ENCODE results near the gene HOXC4. TPM values are rescaled to one million over a fixed set of nuclear protein-coding genes. Genes with fewer than 3 reads are reported as not detected.
A peak's percentile ranks its signal among the peaks of the same experiment; 100 is the strongest.

Gene HOXC4
- total RNA-seq, 1 donor from 2014 or later, result 0.47 TPM

GRCh38 chr12:54005853-54006558 lies 47.6 kb upstream of the HOXC4 start:
- Histone ChIP-seq H3K9me3 (no peaks in the 10 kb centered on the region), H3K4me1 (peaks cover 25% of the 10 kb centered on the region), H3K27me3 (ENCODE audit: low read depth) (peaks cover 96% of the 10 kb centered on the region), H3K27ac (no peak overlapping the region), H3K4me3 (peak overlapping the region; percentile 44), H3K36me3 (no peaks in the 10 kb centered on the region)
- DNase-seq (peak; percentile 92), ATAC-seq (peak; percentile 90 to 92)
- TF ChIP-seq, protein P1, sequence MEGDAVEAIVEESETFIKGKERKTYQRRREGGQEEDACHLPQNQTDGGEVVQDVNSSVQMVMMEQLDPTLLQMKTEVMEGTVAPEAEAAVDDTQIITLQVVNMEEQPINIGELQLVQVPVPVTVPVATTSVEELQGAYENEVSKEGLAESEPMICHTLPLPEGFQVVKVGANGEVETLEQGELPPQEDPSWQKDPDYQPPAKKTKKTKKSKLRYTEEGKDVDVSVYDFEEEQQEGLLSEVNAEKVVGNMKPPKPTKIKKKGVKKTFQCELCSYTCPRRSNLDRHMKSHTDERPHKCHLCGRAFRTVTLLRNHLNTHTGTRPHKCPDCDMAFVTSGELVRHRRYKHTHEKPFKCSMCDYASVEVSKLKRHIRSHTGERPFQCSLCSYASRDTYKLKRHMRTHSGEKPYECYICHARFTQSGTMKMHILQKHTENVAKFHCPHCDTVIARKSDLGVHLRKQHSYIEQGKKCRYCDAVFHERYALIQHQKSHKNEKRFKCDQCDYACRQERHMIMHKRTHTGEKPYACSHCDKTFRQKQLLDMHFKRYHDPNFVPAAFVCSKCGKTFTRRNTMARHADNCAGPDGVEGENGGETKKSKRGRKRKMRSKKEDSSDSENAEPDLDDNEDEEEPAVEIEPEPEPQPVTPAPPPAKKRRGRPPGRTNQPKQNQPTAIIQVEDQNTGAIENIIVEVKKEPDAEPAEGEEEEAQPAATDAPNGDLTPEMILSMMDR (IDR thresholded peaks at IDR 0.05), result peak; percentile 94
- intact Hi-C loops (cut with DNase I), result no loop called here

- no peak for DNase-seq
Measured at GRCh38 chr12:54006559-54007220, 46.9 kb upstream of the HOXC4 start.

DNA sequence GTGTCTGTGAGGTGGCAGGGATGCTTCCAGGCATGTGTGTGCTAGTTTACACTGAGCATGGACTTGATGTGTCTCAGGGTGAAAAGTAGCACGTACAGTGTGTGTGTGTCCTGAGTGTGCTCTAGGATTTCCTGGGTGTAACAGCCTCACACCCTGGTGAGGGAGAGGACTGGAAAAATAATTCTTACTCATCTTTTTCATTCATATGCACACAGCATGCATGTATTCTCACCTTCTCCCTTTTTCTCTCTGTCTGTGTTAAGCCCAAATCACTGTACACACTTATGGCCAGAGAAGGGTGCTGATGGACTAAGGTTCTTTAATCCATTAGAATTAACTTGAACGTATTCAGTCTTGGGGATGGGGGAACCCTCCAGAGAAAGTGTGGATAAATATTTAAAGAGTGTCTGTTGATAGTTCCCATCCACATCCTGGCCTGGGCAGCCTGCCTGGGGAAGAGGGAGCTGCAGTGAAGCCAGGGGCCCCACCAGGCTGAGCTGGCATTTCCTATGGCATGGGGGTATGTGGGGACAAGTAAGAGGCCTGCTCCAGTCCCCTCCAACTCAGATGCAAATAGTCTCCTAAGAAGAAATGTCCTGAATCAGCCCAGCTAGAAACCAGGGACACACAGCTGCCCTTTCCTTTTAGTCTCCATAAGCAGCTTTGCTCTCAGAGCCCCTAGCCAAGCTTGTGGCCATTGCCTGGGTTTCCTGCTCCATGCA lies 45.9 kb upstream of the HOXC4 start:
- H3K4me3 ChIP-seq, result no peak overlapping the region
- no peaks in the 10 kb centered on the region for H3K9me3 ChIP-seq
- DNase-seq, result no peak
- intact Hi-C loops (cut with DNase I), result no loop called here
- TF ChIP-seq, protein P1 (IDR thresholded peaks at IDR 0.05), result no peak
- no peak overlapping the region for H3K27ac ChIP-seq
- peaks cover 25% of the 10 kb centered on the region for H3K4me1 ChIP-seq
- H3K36me3 ChIP-seq, result no peaks in the 10 kb centered on the region
- no peak for ATAC-seq
- peaks cover 96% of the 10 kb centered on the region for H3K27me3 ChIP-seq (ENCODE audit: low read depth)

More at GRCh38 chr12:54006559-54007220, 46.9 kb upstream of the HOXC4 start:
- H3K4me1 ChIP-seq, result peaks cover 25% of the 10 kb centered on the region
- TF ChIP-seq, protein P1 (IDR thresholded peaks at IDR 0.05), result no peak
- intact Hi-C loops (cut with DNase I), result no loop called here
- no peaks in the 10 kb centered on the region for H3K36me3 ChIP-seq
- H3K9me3 ChIP-seq, result no peaks in the 10 kb centered on the region
- H3K4me3 ChIP-seq, result peak overlapping the region; percentile 44
- ATAC-seq, result no peak
- no peak overlapping the region for H3K27ac ChIP-seq
- peaks cover 96% of the 10 kb centered on the region for H3K27me3 ChIP-seq (ENCODE audit: low read depth)

DNA sequence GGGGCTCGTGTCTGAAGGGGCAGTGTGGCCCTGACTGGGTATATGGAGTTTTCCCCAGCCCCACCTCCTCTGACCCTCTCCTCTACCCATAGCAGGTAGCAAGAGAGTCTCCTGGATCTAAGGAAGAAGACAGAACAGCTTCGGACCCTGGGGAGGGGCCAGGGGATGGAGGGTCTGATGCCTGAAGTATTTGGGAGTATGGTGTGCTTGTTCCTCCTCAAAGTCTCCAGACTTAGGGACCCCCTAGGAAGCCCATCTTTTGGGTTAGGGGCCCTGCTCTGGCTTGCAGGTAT lies 45.4 kb upstream of the HOXC4 start:
- Histone ChIP-seq H3K27ac (no peak overlapping the region), H3K9me3 (no peaks in the 10 kb centered on the region), H3K4me1 (peaks cover 25% of the 10 kb centered on the region), H3K27me3 (ENCODE audit: low read depth) (peaks cover 96% of the 10 kb centered on the region), H3K36me3 (no peaks in the 10 kb centered on the region), H3K4me3 (no peak overlapping the region)
- DNase-seq, result no peak
- TF ChIP-seq, protein P1 (IDR thresholded peaks at IDR 0.05), result no peak
- intact Hi-C loops (cut with DNase I), result no loop called here
- no peak for ATAC-seq

- intact Hi-C loops (cut with DNase I), result no loop called here
- no peak for ATAC-seq
- H3K27ac ChIP-seq, result no peak overlapping the region
- H3K9me3 ChIP-seq, result no peaks in the 10 kb centered on the region
- peak overlapping the region; percentile 19 for H3K4me3 ChIP-seq
- H3K36me3 ChIP-seq, result no peaks in the 10 kb centered on the region
- DNase-seq, result no peak
- peaks cover 28% of the 10 kb centered on the region for H3K4me1 ChIP-seq
- TF ChIP-seq, protein P1 (IDR thresholded peaks at IDR 0.05), result no peak
- peaks cover 94% of the 10 kb centered on the region for H3K27me3 ChIP-seq (ENCODE audit: low read depth)
Measured at GRCh38 chr12:54009171-54010052, 44.2 kb upstream of the HOXC4 start.
